ENCODE data around the gene C1D.
"Not testable (repeated sequence)": the region's sequence is repeated elsewhere in the genome, so short reads cannot be mapped to it uniquely, and the experiment has no call there.

The C1D gene

DNA sequence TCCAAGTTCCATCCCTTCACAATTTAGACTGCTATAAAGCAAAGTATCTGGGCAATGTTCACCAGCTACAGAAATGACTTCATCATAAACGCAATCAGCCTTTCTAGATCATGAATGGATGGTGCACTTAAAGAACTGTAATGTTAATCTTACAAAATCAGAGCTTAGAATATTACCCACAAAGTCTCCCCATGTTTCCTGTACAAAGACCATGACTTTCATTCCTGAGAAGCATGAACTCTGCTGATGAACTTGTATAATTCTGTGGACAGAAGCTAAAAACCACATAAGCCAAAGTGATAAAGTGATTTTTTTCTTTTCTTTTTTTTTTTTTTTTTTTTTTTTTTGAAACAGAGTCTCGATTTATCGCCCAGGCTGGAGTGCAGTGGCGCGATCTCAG is 53.3 kb downstream of the C1D start:
- no peak overlapping the region for H3K4me3 ChIP-seq (ENCODE audit: low read depth, low read length)

DNA sequence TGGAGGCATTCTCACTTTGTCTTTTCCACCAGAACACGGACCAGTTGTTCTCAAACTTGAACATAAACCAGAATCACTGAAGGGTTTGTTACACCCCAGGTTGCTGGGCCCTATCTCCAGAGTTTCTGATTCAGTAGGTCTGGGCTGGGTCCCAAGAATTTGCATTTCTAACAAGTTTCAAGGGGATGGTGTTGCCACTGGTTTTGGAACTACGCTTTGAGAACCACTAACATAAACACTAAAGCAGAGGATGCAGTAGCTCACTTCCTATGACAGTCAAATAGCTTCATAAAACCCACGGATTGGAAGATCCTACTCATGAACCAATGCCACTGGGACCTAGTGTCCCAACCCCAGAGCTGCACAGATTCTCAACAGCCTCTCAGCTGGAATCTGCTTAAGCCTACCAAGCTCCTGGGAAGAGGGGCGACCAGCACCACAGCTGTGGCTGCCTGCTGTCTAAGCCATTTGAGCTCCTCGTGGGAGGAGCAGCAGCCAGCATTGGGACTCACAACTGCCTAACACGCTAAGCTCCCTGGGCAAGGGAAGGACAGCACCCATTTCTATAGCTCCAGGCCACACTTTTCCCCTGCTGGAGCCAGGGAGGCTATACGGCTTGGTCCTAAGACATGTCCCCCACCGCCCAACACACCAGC is 62.5 kb downstream of the C1D start:
- no peak overlapping the region for H3K4me3 ChIP-seq (ENCODE audit: low read depth, low read length)

DNA sequence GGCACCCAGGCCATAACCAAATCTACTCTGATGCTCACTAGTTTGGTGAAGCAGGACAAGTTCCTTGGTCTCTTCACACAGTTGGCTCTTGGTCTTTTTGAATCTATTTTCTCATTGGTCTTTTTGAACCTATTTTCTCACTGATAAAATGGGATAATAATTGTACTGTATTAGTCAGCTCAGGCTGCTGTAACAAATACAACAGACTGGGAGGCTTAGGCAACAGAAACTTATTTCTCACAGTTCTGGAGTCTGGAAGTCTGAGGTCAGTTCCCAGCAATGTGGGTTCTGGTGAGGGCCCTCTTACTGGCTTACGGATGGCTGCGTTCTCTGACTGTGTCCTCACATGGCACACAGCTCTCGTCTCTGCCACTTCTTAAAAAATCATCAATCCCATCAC is 63.5 kb downstream of the C1D start:
- no peak overlapping the region for H3K4me3 ChIP-seq (ENCODE audit: low read depth, low read length)

DNA sequence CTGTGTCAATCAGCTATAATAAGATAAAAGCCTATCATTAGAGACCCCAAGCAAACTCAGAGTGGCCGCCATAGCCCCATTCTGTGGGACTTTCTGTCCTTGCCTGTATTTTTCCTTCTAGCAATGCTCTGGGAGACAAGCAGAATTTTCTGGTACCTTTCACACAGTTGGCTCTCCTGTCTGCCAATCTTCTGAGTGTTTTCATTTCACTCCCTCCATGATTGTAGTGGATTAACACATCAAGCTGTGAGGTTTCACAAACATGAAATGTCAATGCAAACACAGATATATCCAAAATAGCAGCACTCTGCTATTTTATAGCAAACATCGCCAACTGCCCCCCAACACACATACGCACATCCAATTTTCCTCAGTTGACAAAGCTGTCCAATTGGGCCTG is 64.9 kb downstream of the C1D start:
- H3K4me3 ChIP-seq (ENCODE audit: low read depth, low read length) = no peak overlapping the region

DNA sequence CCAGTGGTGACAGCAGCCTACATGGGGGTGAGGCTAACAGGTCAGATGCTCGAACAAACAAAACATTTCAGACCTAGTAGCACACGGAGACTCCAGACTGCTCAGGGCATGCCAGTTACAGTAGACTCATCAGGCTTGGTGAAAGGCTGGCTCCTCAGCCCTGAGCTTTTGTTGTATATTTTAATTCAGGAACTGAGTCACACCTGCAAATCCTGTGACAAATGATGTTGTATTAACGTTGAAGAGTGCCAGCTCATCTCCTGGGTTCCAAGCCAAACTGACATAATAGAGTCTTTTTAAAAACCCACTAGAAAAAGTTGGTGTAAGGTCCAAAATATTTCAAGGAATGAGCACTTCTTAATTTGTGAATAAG is 65.3 kb downstream of the C1D start:
- no peak overlapping the region for H3K4me3 ChIP-seq (ENCODE audit: low read depth, low read length)

DNA sequence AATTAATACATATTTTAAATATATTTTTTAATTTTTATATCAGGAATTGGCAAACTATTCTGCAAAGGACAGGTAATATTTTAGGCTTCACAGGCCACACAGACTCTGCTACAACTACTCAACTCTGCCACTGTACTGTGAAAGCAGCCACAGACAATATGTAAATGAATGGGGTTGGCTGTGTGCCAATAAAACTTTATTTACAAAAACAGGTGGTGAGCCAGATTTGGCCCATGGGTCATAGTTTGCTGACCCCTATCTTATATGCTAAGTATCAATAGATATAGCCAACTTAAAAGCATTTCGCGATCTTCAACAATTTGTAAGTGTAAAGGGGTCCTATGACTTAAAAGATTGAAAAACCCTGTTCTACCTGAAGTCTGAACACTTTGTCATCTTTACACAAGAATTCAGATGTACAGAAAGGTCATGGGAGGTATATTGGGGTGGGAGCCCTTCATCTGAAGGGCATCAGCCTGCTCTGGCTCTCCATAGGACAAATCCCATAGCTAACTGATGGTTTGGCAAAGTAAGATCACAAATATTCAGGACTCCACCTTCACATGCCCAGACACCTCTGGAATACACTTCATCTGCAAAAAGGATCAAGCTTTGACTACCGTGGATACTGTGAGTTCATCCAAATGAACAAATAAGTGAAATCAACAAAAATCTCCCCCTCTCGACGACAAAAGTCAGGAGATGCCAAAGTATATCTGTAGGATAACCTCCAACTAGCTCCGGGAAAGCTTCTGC is 65.9 kb downstream of the C1D start:
- H3K4me3 ChIP-seq (ENCODE audit: low read depth, low read length) = no peak overlapping the region

DNA sequence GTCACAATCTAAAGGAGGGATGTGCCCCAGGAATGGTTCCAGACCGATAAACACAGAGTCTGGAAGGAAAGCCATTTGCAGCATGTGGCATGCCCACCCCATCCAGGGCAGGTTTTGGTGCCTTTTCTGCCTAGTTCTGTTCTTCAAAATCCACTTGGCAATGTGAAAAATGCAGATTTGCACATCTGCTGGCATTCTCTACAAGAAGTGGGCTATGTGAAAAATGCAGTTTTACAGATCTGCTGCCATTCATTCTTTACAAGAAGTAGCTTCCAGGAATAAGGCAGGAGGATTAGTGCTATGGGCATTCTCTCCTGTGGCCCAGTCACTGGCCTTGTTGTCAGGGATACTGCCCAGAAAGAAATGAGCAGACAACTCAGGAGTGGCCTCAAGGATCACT is 68.1 kb downstream of the C1D start:
- no peak overlapping the region for H3K4me3 ChIP-seq (ENCODE audit: low read depth, low read length)

DNA sequence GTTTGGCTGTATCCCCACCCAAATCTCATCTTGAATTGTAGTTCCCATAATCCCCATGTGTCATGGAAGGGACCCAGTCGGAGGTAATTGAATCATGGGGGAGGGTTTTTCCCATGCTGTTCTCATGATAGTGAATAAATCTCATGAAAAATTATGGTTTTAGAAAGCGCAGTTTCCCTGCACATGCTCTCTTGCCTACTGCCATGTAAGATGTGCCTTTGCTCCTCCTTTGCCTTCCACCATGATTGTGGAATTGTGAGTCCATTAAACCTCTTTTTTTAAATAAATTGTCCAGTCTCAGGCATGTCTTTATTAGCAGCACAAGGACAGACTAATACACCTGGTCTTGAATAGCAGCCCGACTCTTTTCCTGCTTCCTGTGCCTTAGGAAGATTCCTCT is 68.7 kb downstream of the C1D start:
- not testable (repeated sequence) for H3K4me3 ChIP-seq (ENCODE audit: low read depth, low read length)

DNA sequence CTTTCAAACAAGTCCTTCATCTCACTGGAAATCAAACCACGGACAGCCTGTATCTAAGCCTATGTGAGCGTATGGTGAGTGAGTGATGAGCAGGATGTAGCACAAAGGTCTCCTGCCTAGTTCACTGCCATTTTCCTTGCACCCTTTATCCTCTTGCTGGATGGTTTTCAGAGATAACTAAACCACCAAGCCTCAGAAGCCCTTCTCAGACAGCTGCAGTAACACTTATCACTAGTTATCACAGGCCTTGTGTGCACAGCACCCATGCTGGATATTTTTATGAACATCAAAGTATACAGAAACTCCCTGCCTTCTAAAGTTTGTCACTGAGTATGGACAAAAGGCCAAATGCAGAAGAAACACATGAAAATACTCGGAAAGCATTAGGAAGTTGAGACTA is 69.5 kb downstream of the C1D start:
- no peak overlapping the region for H3K4me3 ChIP-seq (ENCODE audit: low read depth, low read length)

DNA sequence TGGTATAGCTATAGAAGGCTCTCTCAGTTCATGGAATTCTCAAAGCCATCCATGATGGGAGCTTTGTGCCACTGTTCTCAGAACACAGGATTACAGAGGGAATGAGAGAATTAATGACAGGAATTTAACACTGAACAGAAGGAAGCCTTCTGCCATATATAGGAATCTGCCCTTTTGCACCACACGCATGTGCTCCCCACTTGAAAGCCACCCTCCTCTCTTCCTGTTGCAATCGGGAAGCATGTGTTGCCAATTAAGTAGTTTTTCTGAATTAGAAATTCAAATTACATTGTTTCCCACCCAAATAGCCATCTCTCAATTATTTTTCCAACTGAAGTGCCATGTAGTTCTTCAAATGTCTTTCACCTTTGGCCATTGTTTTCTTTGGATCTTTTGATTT is 71.3 kb downstream of the C1D start:
- H3K4me3 ChIP-seq (ENCODE audit: low read depth, low read length) = no peak overlapping the region

All from iPS-11a (cell line).